Measurements from ENCODE around the gene ELMO3. TPM values are rescaled to one million over a fixed set of nuclear protein-coding genes. Genes with fewer than 3 reads are reported as not detected.
A peak's percentile ranks its signal among the peaks of the same experiment; 100 is the strongest.

ELMO3 gene
- total RNA-seq, 1 experiment from 2014 or later: 8.6 TPM

GRCh38 chr16:67185651-67186134 lies 13.2 kb upstream of the ELMO3 start:
- peaks cover 29% of the 10 kb centered on the region for H3K27me3 Mint-ChIP-seq (ENCODE audit: low read depth)
- TF ChIP-seq CTCF (conservative IDR thresholded peaks at IDR 0.05): no peak

More at GRCh38 chr16:67185651-67186134, 13.2 kb upstream of the ELMO3 start:
- no peak overlapping the region for H3K27ac ChIP-seq (ENCODE audit: insufficient read length, low read depth, low read length)
- no peaks in the 10 kb centered on the region for H3K79me1 ChIP-seq (ENCODE audit: insufficient read depth, low read depth, low read length, poor library complexity, severe bottlenecking)
- no peak overlapping the region for H3K23ac ChIP-seq (ENCODE audit: insufficient read length, low read depth, low read length)
- H3K18ac ChIP-seq (ENCODE audit: insufficient read length, low read depth, low read length): no peak overlapping the region
- no peak overlapping the region for H4K8ac ChIP-seq (replicated peaks; ENCODE audit: insufficient read length, low read depth, low read length)
- H2BK20ac ChIP-seq (ENCODE audit: low read depth, low read length, poor library complexity, severe bottlenecking): no peak overlapping the region
- H4K91ac ChIP-seq (ENCODE audit: insufficient read length, low read depth, low read length): no peak overlapping the region
- no peak overlapping the region for H3T11ph ChIP-seq (ENCODE audit: low read length)
- no peak overlapping the region for H2BK15ac ChIP-seq (ENCODE audit: low read depth, low read length)
- peaks cover 6% of the 10 kb centered on the region; the same call in 1 of the 2 replicates for H3K4me1 ChIP-seq (ENCODE audit: insufficient read depth, low read length)
- WGBS (ENCODE audit: extremely low coverage, insufficient read length, low lambda C conversion rate): no CpG with 5 or more reads among the region's 12 CpGs
- no peaks in the 10 kb centered on the region for H3K9me3 ChIP-seq (ENCODE audit: control insufficient read depth, low read depth, low read length)
- H3K79me2 ChIP-seq (ENCODE audit: insufficient read depth, low read length): no peaks in the 10 kb centered on the region
- peak overlapping the region; percentile 1 for H3K4me2 ChIP-seq (ENCODE audit: insufficient read depth, insufficient read length, low read length)
- no peak overlapping the region for H2AK5ac ChIP-seq (ENCODE audit: insufficient read length, low read length)
- H2BK120ac ChIP-seq (ENCODE audit: low read depth, low read length, poor library complexity, severe bottlenecking): no peak overlapping the region
- no peak overlapping the region for H3K56ac ChIP-seq (ENCODE audit: insufficient read length, low read depth, low read length)
- no peaks in the 10 kb centered on the region for H4K20me1 ChIP-seq (ENCODE audit: control insufficient read depth, insufficient read depth, insufficient read length)
- no peak for DNase-seq
- peak overlapping the region in 1 of 2 experiments; percentile 81; a peak in 2 of 5 replicates for H3K4me3 Mint-ChIP-seq
- no peak overlapping the region for H3K14ac ChIP-seq (ENCODE audit: insufficient read depth, low read length)
- no peak overlapping the region for H3K9ac ChIP-seq (ENCODE audit: extremely low read depth, insufficient read length, low read length)
- no peak overlapping the region for H2BK5ac ChIP-seq (ENCODE audit: insufficient read length, low read length)
- H3K23me2 ChIP-seq (ENCODE audit: insufficient read length, low read depth, low read length, poor library complexity, severe bottlenecking): peaks cover 12% of the 10 kb centered on the region
- H3K4me1 Mint-ChIP-seq: peaks cover 16 to 21% of the 10 kb centered on the region in 2 experiments
- no peak overlapping the region for H4K5ac ChIP-seq (ENCODE audit: insufficient read length, low read depth, low read length)
- no peaks in the 10 kb centered on the region for H3K36me3 Mint-ChIP-seq (ENCODE audit: insufficient read depth in 1 of 3, low read depth in 3 of 3)
- no peak overlapping the region for H2AFZ ChIP-seq (ENCODE audit: low read length)
- peaks cover 4% of the 10 kb centered on the region for H3K27me3 ChIP-seq (ENCODE audit: insufficient read depth, low read length)
- no peak overlapping the region for H3K27ac Mint-ChIP-seq
- no peaks in the 10 kb centered on the region; a peak in 1 of 5 replicates for H3K9me3 Mint-ChIP-seq
- no peak overlapping the region for H3K4ac ChIP-seq (ENCODE audit: low read depth, low read length)
- H2BK12ac ChIP-seq (ENCODE audit: insufficient read length, low read depth, low read length): no peak overlapping the region

Data from H9 (cell line).